Testis (tissue), 3 donors: ENCODE measurements around the gene TTC21B. TPM values are rescaled to one million over a fixed set of nuclear protein-coding genes. Genes with fewer than 3 reads are reported as not detected.

Source experiments
- DNase-seq: peaks from one replicate; pipeline ENCODE4 v3.0.0-alpha.2; 2019
- H3K27ac ChIP-seq, 2 donors: fragments of 200-600 bp; sonication (generic); one replicate each; pipeline ENCODE4 v1.5.1; 2019
- H3K27me3 ChIP-seq: fragments of 200-600 bp; sonication (generic); one replicate; pipeline ENCODE4 v1.5.1; 2019
- H3K36me3 ChIP-seq: fragments of 200-600 bp; sonication (generic); one replicate; pipeline ENCODE4 v1.5.1; 2017; ENCODE audit warnings: low read depth; ENCODE audit errors: missing control alignments
- H3K4me1 ChIP-seq: fragments of 200-600 bp; sonication (generic); one replicate; pipeline ENCODE4 v1.5.1; 2019
- H3K4me3 ChIP-seq, 2 donors: fragments of 200-600 bp; sonication (generic); one replicate each; pipeline ENCODE4 v1.5.1; 2017 to 2019
- H3K9me3 ChIP-seq: fragments of 200-600 bp; sonication (generic); one replicate; pipeline ENCODE4 v1.5.1; 2017
- CTCF ChIP-seq, 3 experiments: fragments of 450-650 bp in 2 of 3; fragments of 200-600 bp in 1 of 3; sonication (generic) in 1 of 3; IDR thresholded peaks; one replicate each; pipeline ENCODE4 v1.5.1; 2016 to 2019; ENCODE audit warnings: antibody characterized with exemption in 3 of 3, mild to moderate bottlenecking in 2 of 3, moderate library complexity in 1 of 3
- POLR2A ChIP-seq: fragments of 450-650 bp; IDR thresholded peaks from one replicate; pipeline ENCODE4 v1.6.1; 2017; ENCODE audit warnings: antibody characterized with exemption, mild to moderate bottlenecking, moderate library complexity
- WGBS, 2 donors: methylation state at CpG; one replicate each; pipeline ENCODE4 v1.1.5; 2018; 5-methylcytosine and 5-hydroxymethylcytosine counted together
- intact Hi-C: fragments of 100-400 bp; cut with DNase I; formaldehyde crosslinking; loops from one replicate; pipeline ENCODE4 v1.15.1; 2023; ENCODE audit warnings: low total_unique reads
- polyA plus RNA-seq: library from polyadenylated mRNA; stranded (reverse); fragments of 350-450 nt; fragmentation: Illumina TruSeq; extraction: RNeasy Lipid Tissue Mini Kit (QIAGEN cat#74804); gene quantifications from one replicate; pipeline ENCODE4 v1.2.3, GENCODE V29; 2014; ENCODE audit warnings: low read depth, low replicate concordance; ENCODE audit not compliant: insufficient read depth
- total RNA-seq, 2 donors: library from RNA; depleted of rRNA; stranded (reverse); fragments of >200 nt; gene quantifications; one replicate each; pipeline ENCODE4 v1.2.3, GENCODE V29; 2016

The TTC21B gene
- total and polyA plus RNA-seq, 3 donors from 2014 or later: 11.1 to 50.9 (median 46.6) TPM

- Histone ChIP-seq H3K27ac (no peak overlapping the region), H3K27me3 (no peaks in the 10 kb centered on the region), H3K4me1 (no peaks in the 10 kb centered on the region), H3K9me3 (no peaks in the 10 kb centered on the region), H3K4me3 (no peak overlapping the region), H3K36me3 (no peaks in the 10 kb centered on the region)
- TF ChIP-seq POLR2A (no peak), CTCF (IDR thresholded peaks at IDR 0.05) (no peak)
- WGBS, 2 donors: 93 to 95% methylated on average over 4 of the region's 4 CpGs
- no peak for DNase-seq
- intact Hi-C loops: no loop called here
Measured at GRCh38 chr2:165933211-165933910, 20.2 kb downstream of the TTC21B start.

GRCh38 chr2:165927774-165928173 is 25.8 kb downstream of the TTC21B start:
- no peaks in the 10 kb centered on the region for H3K9me3 ChIP-seq
- H3K4me3 ChIP-seq: no peak overlapping the region
- intact Hi-C loops: no loop called here
- WGBS, 2 donors: 90 to 97% methylated on average over 1 of the region's 1 CpG
- no peaks in the 10 kb centered on the region for H3K36me3 ChIP-seq
- H3K27ac ChIP-seq: no peak overlapping the region
- H3K27me3 ChIP-seq: no peaks in the 10 kb centered on the region
- H3K4me1 ChIP-seq: no peaks in the 10 kb centered on the region
- TF ChIP-seq POLR2A (no peak), CTCF (IDR thresholded peaks at IDR 0.05) (no peak)
- DNase-seq: no peak

GRCh38 chr2:165927353-165927752 is 26.2 kb downstream of the TTC21B start:
- WGBS, 2 donors: 98 to 100% methylated on average over 1 of the region's 1 CpG

GRCh38 chr2:165924946-165925345 is 28.6 kb downstream of the TTC21B start:
- WGBS, 2 donors: 66 to 95% methylated on average over 2 of the region's 2 CpGs
- TF ChIP-seq POLR2A (no peak), CTCF (IDR thresholded peaks at IDR 0.05) (no peak)
- Histone ChIP-seq H3K9me3 (no peaks in the 10 kb centered on the region), H3K27me3 (no peaks in the 10 kb centered on the region), H3K4me3 (no peak overlapping the region), H3K27ac (no peak overlapping the region), H3K36me3 (no peaks in the 10 kb centered on the region), H3K4me1 (no peaks in the 10 kb centered on the region)
- DNase-seq: no peak
- intact Hi-C loops: no loop called here

More at GRCh38 chr2:165927353-165927752, 26.2 kb downstream of the TTC21B start:
- intact Hi-C loops: no loop called here
- no peaks in the 10 kb centered on the region for H3K9me3 ChIP-seq
- DNase-seq: no peak
- no peaks in the 10 kb centered on the region for H3K27me3 ChIP-seq
- H3K36me3 ChIP-seq: no peaks in the 10 kb centered on the region
- no peak overlapping the region for H3K27ac ChIP-seq
- TF ChIP-seq CTCF (IDR thresholded peaks at IDR 0.05): no peak
- TF ChIP-seq POLR2A: no peak
- H3K4me1 ChIP-seq: no peaks in the 10 kb centered on the region
- H3K4me3 ChIP-seq: no peak overlapping the region

GRCh38 chr2:165920748-165921147 is 32.8 kb downstream of the TTC21B start:
- H3K4me3 ChIP-seq: no peak overlapping the region

More at GRCh38 chr2:165920748-165921147, 32.8 kb downstream of the TTC21B start:
- WGBS, 2 donors: 70 to 75% methylated on average over 1 of the region's 1 CpG
- intact Hi-C loops: no loop called here
- no peaks in the 10 kb centered on the region for H3K4me1 ChIP-seq
- no peak for DNase-seq
- no peak overlapping the region for H3K27ac ChIP-seq
- H3K27me3 ChIP-seq: no peaks in the 10 kb centered on the region
- H3K9me3 ChIP-seq: no peaks in the 10 kb centered on the region
- no peaks in the 10 kb centered on the region for H3K36me3 ChIP-seq
- TF ChIP-seq CTCF (IDR thresholded peaks at IDR 0.05): no peak
- TF ChIP-seq POLR2A: no peak
